Upper lobe of right lung (tissue), 1 donor: Measurements from ENCODE around the gene PADI6. TPM values are rescaled to one million over a fixed set of nuclear protein-coding genes. Genes with fewer than 3 reads are reported as not detected.

Source experiments
- ATAC-seq: fragments of 200-7000 bp; cut with Tn5 transposase; one replicate; pipeline ENCODE4 v1.9.1; 2020; ENCODE audit warnings: mild to moderate bottlenecking, moderate library complexity
- DNase-seq: peaks from one replicate; pipeline ENCODE4 v3.0.0-alpha.2; 2020
- H3K27ac ChIP-seq: fragments of 200-600 bp; one replicate; pipeline ENCODE4 v1.8.0; 2022
- H3K27me3 ChIP-seq: fragments of 200-600 bp; one replicate; pipeline ENCODE4 v1.8.0; 2022; ENCODE audit warnings: mild to moderate bottlenecking
- H3K36me3 ChIP-seq: fragments of 200-600 bp; one replicate; pipeline ENCODE4 v1.8.0; 2022
- H3K4me1 ChIP-seq: fragments of 200-600 bp; one replicate; pipeline ENCODE4 v1.8.0; 2022
- H3K4me3 ChIP-seq: fragments of 200-600 bp; one replicate; pipeline ENCODE4 v1.8.0; 2022; ENCODE audit warnings: mild to moderate bottlenecking
- H3K9me3 ChIP-seq: fragments of 200-600 bp; one replicate; pipeline ENCODE4 v1.8.0; 2022
- intact Hi-C: fragments of 100-400 bp; cut with DNase I; formaldehyde crosslinking; loops from one replicate; pipeline ENCODE4 v1.11.0; 2022
- total RNA-seq: library from RNA; stranded (reverse); fragmentation: NEBNext Ultra II Directional; extraction: Animal tissue kit (Norgen Biotek cat#: 25700); gene quantifications from one replicate; pipeline ENCODE4 v1.2.1, GENCODE V29; 2021
- TF ChIP-seq, protein P1 (sequence below): fragments of 200-600 bp; IDR thresholded peaks from one replicate; pipeline ENCODE4 v1.8.0; 2022; ENCODE audit warnings: antibody characterized with exemption
- donor health status: DM: no; HTN: yes; CAD: no; lungs with severe emphysema.

PADI6 gene
- total RNA-seq, 1 donor from 2014 or later: not detected

DNA sequence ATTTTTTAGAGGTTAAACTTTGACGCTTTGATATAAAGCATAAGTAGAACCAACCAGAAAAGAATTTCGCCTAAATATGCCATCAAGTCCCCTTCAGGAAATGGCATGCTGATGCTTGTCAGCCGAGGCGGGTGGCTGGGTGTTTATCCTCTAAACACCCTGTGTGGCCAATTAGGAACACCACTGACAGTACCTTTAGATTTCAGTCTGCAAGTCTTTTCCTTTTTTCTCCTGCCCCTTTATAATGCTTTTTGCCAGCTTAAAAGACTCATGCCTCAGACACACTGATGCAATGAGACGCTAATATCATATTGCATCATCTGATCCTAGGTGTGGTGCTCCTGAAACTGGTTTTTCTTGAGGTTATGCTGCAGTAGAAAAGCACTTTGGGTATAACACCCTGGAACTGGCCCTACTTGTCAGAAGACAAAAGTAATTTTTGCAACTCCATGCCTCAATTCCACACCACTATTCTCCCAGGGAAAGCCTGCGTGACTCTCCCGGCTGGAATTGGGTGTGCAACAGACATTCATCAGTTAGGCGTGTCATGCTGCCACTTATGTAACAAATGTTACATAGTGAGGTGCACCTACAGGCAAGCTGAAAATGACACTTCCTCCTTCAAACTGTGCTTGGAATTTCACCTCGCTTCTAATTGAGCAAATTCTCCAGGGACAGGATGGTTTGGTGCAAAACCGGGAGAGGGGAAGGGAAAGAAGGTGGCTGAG is 69.4 kb downstream of the PADI6 start:
- H3K9me3 ChIP-seq: no peaks in the 10 kb centered on the region
- H3K27me3 ChIP-seq: no peaks in the 10 kb centered on the region
- TF ChIP-seq, protein P1, sequence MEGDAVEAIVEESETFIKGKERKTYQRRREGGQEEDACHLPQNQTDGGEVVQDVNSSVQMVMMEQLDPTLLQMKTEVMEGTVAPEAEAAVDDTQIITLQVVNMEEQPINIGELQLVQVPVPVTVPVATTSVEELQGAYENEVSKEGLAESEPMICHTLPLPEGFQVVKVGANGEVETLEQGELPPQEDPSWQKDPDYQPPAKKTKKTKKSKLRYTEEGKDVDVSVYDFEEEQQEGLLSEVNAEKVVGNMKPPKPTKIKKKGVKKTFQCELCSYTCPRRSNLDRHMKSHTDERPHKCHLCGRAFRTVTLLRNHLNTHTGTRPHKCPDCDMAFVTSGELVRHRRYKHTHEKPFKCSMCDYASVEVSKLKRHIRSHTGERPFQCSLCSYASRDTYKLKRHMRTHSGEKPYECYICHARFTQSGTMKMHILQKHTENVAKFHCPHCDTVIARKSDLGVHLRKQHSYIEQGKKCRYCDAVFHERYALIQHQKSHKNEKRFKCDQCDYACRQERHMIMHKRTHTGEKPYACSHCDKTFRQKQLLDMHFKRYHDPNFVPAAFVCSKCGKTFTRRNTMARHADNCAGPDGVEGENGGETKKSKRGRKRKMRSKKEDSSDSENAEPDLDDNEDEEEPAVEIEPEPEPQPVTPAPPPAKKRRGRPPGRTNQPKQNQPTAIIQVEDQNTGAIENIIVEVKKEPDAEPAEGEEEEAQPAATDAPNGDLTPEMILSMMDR: no peak
- no peak overlapping the region for H3K4me3 ChIP-seq
- intact Hi-C loops: no loop called here
- H3K4me1 ChIP-seq: peaks cover 24% of the 10 kb centered on the region
- no peaks in the 10 kb centered on the region for H3K36me3 ChIP-seq
- peak overlapping the region; percentile 78 for H3K27ac ChIP-seq
- no peak for DNase-seq
- no peak for ATAC-seq

DNA sequence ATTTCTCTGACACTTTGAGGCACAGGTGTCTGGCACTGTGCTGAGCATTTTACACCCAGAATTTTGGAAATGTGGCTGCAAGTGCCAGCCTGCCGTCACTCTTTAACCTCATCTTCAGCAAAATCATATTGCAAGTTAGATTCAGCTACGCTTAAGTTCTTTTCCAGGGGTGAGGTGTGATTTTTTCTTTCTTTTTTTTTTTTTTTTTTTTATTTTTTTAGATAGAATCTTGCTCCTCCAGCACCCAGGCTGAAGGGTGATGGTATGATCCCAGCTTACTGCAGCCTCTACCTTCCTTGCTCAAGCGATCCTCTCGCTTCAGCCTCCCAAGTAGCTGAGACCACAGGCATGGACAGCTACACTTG is 70.0 kb downstream of the PADI6 start:
- no peak overlapping the region for H3K4me3 ChIP-seq
- intact Hi-C loops: no loop called here
- H3K36me3 ChIP-seq: no peaks in the 10 kb centered on the region
- TF ChIP-seq, protein P1: no peak
- ATAC-seq (no peak), DNase-seq (no peak)
- no peaks in the 10 kb centered on the region for H3K9me3 ChIP-seq
- H3K4me1 ChIP-seq: peaks cover 19% of the 10 kb centered on the region
- H3K27ac ChIP-seq: peak overlapping the region; percentile 78
- no peaks in the 10 kb centered on the region for H3K27me3 ChIP-seq

DNA sequence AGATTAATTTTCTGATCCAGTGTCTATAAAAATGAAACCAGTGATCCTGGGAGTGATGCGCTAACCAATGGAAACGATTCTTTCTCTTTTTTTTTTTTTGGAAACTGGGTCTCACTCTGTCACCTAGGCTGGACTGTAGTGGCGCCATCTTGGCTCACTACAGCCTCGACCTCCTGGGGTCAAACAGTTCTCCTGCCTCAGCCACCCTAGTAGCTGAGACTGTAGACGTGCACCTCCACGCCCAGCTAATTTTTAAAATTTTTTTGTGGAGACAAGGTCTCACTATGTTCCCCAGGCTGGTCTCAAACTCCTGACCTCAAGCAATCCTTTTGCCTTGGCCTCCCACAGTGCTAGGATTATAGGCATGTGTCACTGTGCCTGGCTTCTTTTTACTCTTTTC is 70.8 kb downstream of the PADI6 start:
- Histone ChIP-seq H3K27me3 (no peaks in the 10 kb centered on the region), H3K36me3 (no peaks in the 10 kb centered on the region), H3K4me3 (no peak overlapping the region), H3K27ac (no peak overlapping the region), H3K4me1 (peaks cover 15% of the 10 kb centered on the region), H3K9me3 (no peaks in the 10 kb centered on the region)
- ATAC-seq: no peak
- TF ChIP-seq, protein P1: no peak
- no peak for DNase-seq
- intact Hi-C loops: no loop called here

DNA sequence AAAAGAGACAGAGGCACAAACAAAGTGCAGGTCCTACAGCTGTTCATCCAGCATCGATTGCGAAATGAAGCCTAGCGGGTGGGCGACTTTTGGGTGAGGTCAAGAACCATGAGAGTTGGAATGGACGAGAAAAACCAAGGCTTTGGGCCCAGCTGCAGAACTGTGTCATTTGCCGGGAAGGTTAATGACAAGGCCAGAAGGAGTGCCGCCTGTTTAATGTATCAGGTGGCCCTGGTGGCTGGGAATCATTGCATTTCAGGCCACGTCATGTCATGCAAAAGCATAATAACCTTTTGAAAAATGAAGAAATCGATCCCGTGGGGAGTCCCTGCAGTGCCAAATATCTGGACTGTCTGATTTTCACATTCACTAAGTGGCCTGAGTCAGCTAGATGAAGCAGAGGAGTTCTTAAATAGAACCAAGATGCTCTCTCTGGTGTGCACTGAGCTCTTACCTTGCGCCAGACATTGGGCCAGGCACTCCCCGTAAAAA is 75.6 kb downstream of the PADI6 start:
- Histone ChIP-seq H3K27ac (no peak overlapping the region), H3K4me1 (no peaks in the 10 kb centered on the region), H3K27me3 (no peaks in the 10 kb centered on the region), H3K9me3 (no peaks in the 10 kb centered on the region), H3K36me3 (no peaks in the 10 kb centered on the region), H3K4me3 (no peak overlapping the region)
- ATAC-seq: no peak
- DNase-seq: no peak
- TF ChIP-seq, protein P1: no peak
- intact Hi-C loops: no loop called here

Other genes with a start within 250 kb of the PADI6 start
- not detected for gene PADI1, start 167.1 kb upstream of the PADI6 start, total RNA-seq
- not detected for gene PADI3, start 123.1 kb upstream of the PADI6 start, total RNA-seq
- gene PADI4, start 64.0 kb upstream of the PADI6 start, total RNA-seq: 2.3 TPM
- 48.6 TPM for gene RCC2, start 67.5 kb downstream of the PADI6 start, total RNA-seq
- gene ARHGEF10L, start 167.5 kb downstream of the PADI6 start, total RNA-seq: 34.1 TPM